ENCODE results near the gene NDST1.

NDST1 gene

GRCh38 chr5:150523472-150524350 lies 15.8 kb downstream of the NDST1 start:
- DNase-seq (ENCODE audit: low read depth, low spot score) = no peak

- DNase-seq (ENCODE audit: low read depth, low spot score) = no peak
These were observed 17.2 kb downstream of the NDST1 start for GRCh38 chr5:150525163-150525562.

- DNase-seq (ENCODE audit: low read depth, low spot score) = no peak
These were observed 17.9 kb downstream of the NDST1 start for GRCh38 chr5:150525781-150526180.

GRCh38 chr5:150527038-150527437 lies 19.1 kb downstream of the NDST1 start:
- no peak for DNase-seq (ENCODE audit: low read depth, low spot score)

- DNase-seq (ENCODE audit: low read depth, low spot score) = no peak
These were observed 19.9 kb downstream of the NDST1 start for GRCh38 chr5:150527808-150528207.

GRCh38 chr5:150528924-150529546 lies 21.1 kb downstream of the NDST1 start:
- no peak for DNase-seq (ENCODE audit: low read depth, low spot score)

- DNase-seq (ENCODE audit: low read depth, low spot score) = no peak
These were observed 21.6 kb downstream of the NDST1 start for GRCh38 chr5:150529555-150529954.

- DNase-seq (ENCODE audit: low read depth, low spot score) = no peak
These were observed 22.5 kb downstream of the NDST1 start for GRCh38 chr5:150530423-150530822.

- no peak for DNase-seq (ENCODE audit: low read depth, low spot score)
These were observed 23.1 kb downstream of the NDST1 start for GRCh38 chr5:150530951-150531588.

GRCh38 chr5:150531686-150532085 lies 23.8 kb downstream of the NDST1 start:
- no peak for DNase-seq (ENCODE audit: low read depth, low spot score)

GRCh38 chr5:150532151-150532550 lies 24.2 kb downstream of the NDST1 start:
- no peak for DNase-seq (ENCODE audit: low read depth, low spot score)

- no peak for DNase-seq (ENCODE audit: low read depth, low spot score)
These were observed 25.1 kb downstream of the NDST1 start for GRCh38 chr5:150532996-150533395.

GRCh38 chr5:150534811-150535210 lies 26.9 kb downstream of the NDST1 start:
- DNase-seq (ENCODE audit: low read depth, low spot score) = no peak

- DNase-seq (ENCODE audit: low read depth, low spot score) = no peak
These were observed 27.7 kb downstream of the NDST1 start for GRCh38 chr5:150535611-150536010.

GRCh38 chr5:150538007-150538917 lies 30.3 kb downstream of the NDST1 start:
- DNase-seq (ENCODE audit: low read depth, low spot score) = no peak

- DNase-seq (ENCODE audit: low read depth, low spot score) = no peak
These were observed 31.3 kb downstream of the NDST1 start for GRCh38 chr5:150539206-150539605.

- DNase-seq (ENCODE audit: low read depth, low spot score) = no peak
These were observed 32.1 kb downstream of the NDST1 start for GRCh38 chr5:150540042-150540441.

GRCh38 chr5:150540615-150541396 lies 32.9 kb downstream of the NDST1 start:
- no peak for DNase-seq (ENCODE audit: low read depth, low spot score)

GRCh38 chr5:150541397-150541675 lies 33.4 kb downstream of the NDST1 start:
- DNase-seq (ENCODE audit: low read depth, low spot score) = no peak

- DNase-seq (ENCODE audit: low read depth, low spot score) = no peak
These were observed 34.0 kb downstream of the NDST1 start for GRCh38 chr5:150541895-150542294.

- no peak for DNase-seq (ENCODE audit: low read depth, low spot score)
These were observed 35.1 kb downstream of the NDST1 start for GRCh38 chr5:150542933-150543445.

All from activated CD4-positive, CD25-positive, alpha-beta regulatory T cell treated with anti-CD3 and anti-CD28 coated beads, Interleukin-2, amount 50 U/mL, for 16 hours (primary cell).